Myometrial cell (primary cell): ENCODE data around the gene SDF4. TPM values are rescaled to one million over a fixed set of nuclear protein-coding genes. Genes with fewer than 3 reads are reported as not detected.

Experiments
- total RNA-seq: library from RNA; depleted of rRNA; stranded (reverse); fragments of >200 nt; gene quantifications from 2 replicates; pipeline ENCODE4 v1.2.3, GENCODE V29; 2015

SDF4 gene
- 216 and 244 TPM in 2 replicates for total RNA-seq

GRCh38 chr1:1231400-1232207 is at the start of gene SDF4:
Gene SDF4, minus strand, starts transcription at chr1:1232001. Its CDS starts 3,229 bp downstream, at chr1:1228772.

GRCh38 chr1:1273512-1274298 is 41.9 kb upstream of the SDF4 start, which contains the start of gene UBE2J2:
Gene UBE2J2, minus strand, starts transcription at chr1:1273854. Its CDS starts 5,862 bp downstream, at chr1:1267992.

GRCh38 chr1:1246577-1247340 is 15.0 kb upstream of the SDF4 start, which contains the start of gene C1QTNF12:
Gene C1QTNF12, minus strand, starts transcription at chr1:1246722. Its CDS starts 32 bp downstream, at chr1:1246690.

GRCh38 chr1:1232208-1232795 is 501 bp upstream of the SDF4 start, which contains the start of gene B3GALT6:
Gene B3GALT6, plus strand, starts transcription at chr1:1232237. Its CDS starts 42 bp downstream, at chr1:1232279.

GRCh38 chr1:1213345-1214265 is 18.2 kb downstream of the SDF4 start, which contains the start of gene TNFRSF4:
Gene TNFRSF4, minus strand, starts transcription at chr1:1214153. Its CDS starts 26 bp downstream, at chr1:1214127.

GRCh38 chr1:1206376-1206965 is 25.3 kb downstream of the SDF4 start, which contains the start of gene TNFRSF18:
Gene TNFRSF18, minus strand, starts transcription at chr1:1206592. Its CDS starts 21 bp downstream, at chr1:1206571.

GRCh38 chr1:1173793-1174415 is 57.9 kb downstream of the SDF4 start, which contains the start of gene TTLL10:
Gene TTLL10, plus strand, starts transcription at chr1:1173880. Its CDS starts 5,336 bp downstream, at chr1:1179216.

Other genes starting within 250 kb of the SDF4 start
- not detected in 2 replicates for gene PERM1, start 249.9 kb downstream of the SDF4 start, total RNA-seq
- 0.35 TPM in 1 of 2 replicates, not detected in the other for gene HES4, start 231.9 kb downstream of the SDF4 start, total RNA-seq
- 43.4 and 102 TPM in 2 replicates for gene ISG15, start 218.5 kb downstream of the SDF4 start, total RNA-seq
- 93.2 and 102 TPM in 2 replicates for gene AGRN, start 211.9 kb downstream of the SDF4 start, total RNA-seq
- gene RNF223, start 157.7 kb downstream of the SDF4 start, total RNA-seq = not detected in 2 replicates
- 14.4 and 24.2 TPM in 2 replicates for gene C1orf159, start 115.9 kb downstream of the SDF4 start, total RNA-seq
- gene TTLL10, start 58.1 kb downstream of the SDF4 start, total RNA-seq = not detected in 2 replicates
- gene TNFRSF18, start 25.4 kb downstream of the SDF4 start, total RNA-seq = 1.9 and 3.7 TPM in 2 replicates
- not detected in 2 replicates for gene TNFRSF4, start 17.8 kb downstream of the SDF4 start, total RNA-seq
- gene B3GALT6, start 236 bp upstream of the SDF4 start, total RNA-seq = 23.9 and 24.6 TPM in 2 replicates
- gene C1QTNF12, start 14.7 kb upstream of the SDF4 start, total RNA-seq = 1.1 TPM in 1 of 2 replicates, not detected in the other
- gene UBE2J2, start 41.9 kb upstream of the SDF4 start, total RNA-seq = 40.1 and 44.5 TPM in 2 replicates
- gene SCNN1D, start 48.4 kb upstream of the SDF4 start, total RNA-seq = under 0.01 TPM in 1 of 2 replicates, not detected in the other
- gene ACAP3, start 75.9 kb upstream of the SDF4 start, total RNA-seq = 19.1 and 25.4 TPM in 2 replicates
- 33.4 and 34.2 TPM in 2 replicates for gene PUSL1, start 76.6 kb upstream of the SDF4 start, total RNA-seq
- gene INTS11, start 92.7 kb upstream of the SDF4 start, total RNA-seq = 119 TPM in 2 replicates
- 21.6 and 39.8 TPM in 2 replicates for gene CPTP, start 92.8 kb upstream of the SDF4 start, total RNA-seq
- gene TAS1R3, start 99.3 kb upstream of the SDF4 start, total RNA-seq = 0.18 TPM in 1 of 2 replicates, not detected in the other
- gene DVL1, start 117.4 kb upstream of the SDF4 start, total RNA-seq = 66.8 and 69.5 TPM in 2 replicates
- gene MXRA8, start 126.6 kb upstream of the SDF4 start, total RNA-seq = 354 and 384 TPM in 2 replicates
- gene AURKAIP1, start 143.2 kb upstream of the SDF4 start, total RNA-seq = 186 and 214 TPM in 2 replicates
- gene CCNL2, start 167.3 kb upstream of the SDF4 start, total RNA-seq = 33.4 and 51.4 TPM in 2 replicates
- 136 and 244 TPM in 2 replicates for gene MRPL20, start 175.3 kb upstream of the SDF4 start, total RNA-seq
- 4.3 and 6.6 TPM in 2 replicates for gene ANKRD65, start 189.3 kb upstream of the SDF4 start, total RNA-seq
- gene VWA1, start 203.7 kb upstream of the SDF4 start, total RNA-seq = 12.2 and 13.3 TPM in 2 replicates
- 0.29 and 3.4 TPM in 2 replicates for gene ATAD3C, start 217.7 kb upstream of the SDF4 start, total RNA-seq
- gene ATAD3B, start 239.8 kb upstream of the SDF4 start, total RNA-seq = 29.1 and 33.2 TPM in 2 replicates